ENCODE data around the gene TRPM3. TPM values are rescaled to one million over a fixed set of nuclear protein-coding genes. Genes with fewer than 3 reads are reported as not detected.

TRPM3 gene
- total RNA-seq, 1 donor, result under 0.01 TPM

DNA sequence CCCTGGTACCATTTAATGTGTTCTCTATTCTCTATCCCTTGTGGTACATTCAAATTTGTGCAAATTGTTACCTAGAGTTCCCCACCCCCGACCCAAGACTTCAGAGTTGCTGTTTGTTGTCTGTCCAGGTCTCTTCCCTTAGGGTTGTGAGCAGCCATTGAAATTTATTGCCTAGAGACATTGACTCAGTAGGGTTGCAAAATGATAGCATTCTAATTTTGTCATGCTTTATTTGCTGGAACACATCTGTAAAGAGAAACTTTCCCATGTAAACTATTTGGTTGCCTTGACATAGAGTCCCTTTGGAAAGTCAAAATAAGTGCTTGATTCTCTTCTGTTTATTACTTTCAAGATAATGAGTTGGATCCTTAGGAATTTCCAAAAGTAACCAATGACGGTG lies 615.3 kb downstream of the TRPM3 start:
- peak; percentile 88 for DNase-seq (ENCODE audit: low read depth)
- TF ChIP-seq, protein P1, sequence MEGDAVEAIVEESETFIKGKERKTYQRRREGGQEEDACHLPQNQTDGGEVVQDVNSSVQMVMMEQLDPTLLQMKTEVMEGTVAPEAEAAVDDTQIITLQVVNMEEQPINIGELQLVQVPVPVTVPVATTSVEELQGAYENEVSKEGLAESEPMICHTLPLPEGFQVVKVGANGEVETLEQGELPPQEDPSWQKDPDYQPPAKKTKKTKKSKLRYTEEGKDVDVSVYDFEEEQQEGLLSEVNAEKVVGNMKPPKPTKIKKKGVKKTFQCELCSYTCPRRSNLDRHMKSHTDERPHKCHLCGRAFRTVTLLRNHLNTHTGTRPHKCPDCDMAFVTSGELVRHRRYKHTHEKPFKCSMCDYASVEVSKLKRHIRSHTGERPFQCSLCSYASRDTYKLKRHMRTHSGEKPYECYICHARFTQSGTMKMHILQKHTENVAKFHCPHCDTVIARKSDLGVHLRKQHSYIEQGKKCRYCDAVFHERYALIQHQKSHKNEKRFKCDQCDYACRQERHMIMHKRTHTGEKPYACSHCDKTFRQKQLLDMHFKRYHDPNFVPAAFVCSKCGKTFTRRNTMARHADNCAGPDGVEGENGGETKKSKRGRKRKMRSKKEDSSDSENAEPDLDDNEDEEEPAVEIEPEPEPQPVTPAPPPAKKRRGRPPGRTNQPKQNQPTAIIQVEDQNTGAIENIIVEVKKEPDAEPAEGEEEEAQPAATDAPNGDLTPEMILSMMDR (IDR thresholded peaks at IDR 0.05; ENCODE audit: insufficient read depth, low read depth, low read length), result no peak
- no peak overlapping the region for H3K4me3 ChIP-seq (ENCODE audit: low read depth, low read length)

DNA sequence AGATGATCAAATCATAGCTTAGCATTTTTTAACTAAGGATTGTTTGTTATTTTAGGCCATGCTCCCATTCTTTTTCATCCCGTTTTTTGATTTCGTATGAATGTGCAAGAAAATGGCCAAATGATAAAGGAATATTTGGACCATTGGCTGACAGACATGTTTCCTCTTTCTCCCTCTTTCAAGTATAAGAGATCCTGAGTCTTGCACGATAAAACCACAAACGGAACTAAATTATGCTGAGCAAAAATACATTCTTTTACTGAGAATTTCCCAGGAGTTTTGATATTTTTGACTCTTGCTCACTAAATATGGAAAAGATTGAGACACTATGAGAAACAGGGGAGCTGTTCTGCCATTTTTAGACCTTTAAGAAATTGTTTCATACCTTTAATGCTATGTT lies 616.6 kb downstream of the TRPM3 start:
- TF ChIP-seq, protein P1 (IDR thresholded peaks at IDR 0.05; ENCODE audit: insufficient read depth, low read depth, low read length), result no peak
- DNase-seq (ENCODE audit: low read depth), result no peak
- H3K4me3 ChIP-seq (ENCODE audit: low read depth, low read length), result no peak overlapping the region

DNA sequence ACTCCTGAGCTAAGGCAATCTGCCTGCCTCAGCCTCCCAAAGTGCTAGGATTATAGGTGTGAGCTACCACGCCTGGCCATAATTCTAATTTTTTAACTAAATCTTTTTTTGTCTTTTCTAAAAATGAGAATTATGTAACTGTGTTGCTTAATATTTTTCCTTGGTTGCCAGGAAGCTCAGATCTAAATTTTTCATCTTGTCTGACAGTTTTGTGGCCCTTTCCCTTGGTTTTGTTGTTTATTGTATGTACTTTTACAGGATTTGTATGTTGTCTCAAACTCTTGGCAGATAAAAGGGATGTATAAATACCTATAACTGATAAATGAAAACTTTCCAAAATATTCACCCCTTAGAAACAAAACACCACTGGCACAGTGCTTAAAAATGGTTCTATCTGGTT lies 618.7 kb downstream of the TRPM3 start:
- TF ChIP-seq, protein P1 (IDR thresholded peaks at IDR 0.05; ENCODE audit: insufficient read depth, low read depth, low read length), result no peak
- H3K4me3 ChIP-seq (ENCODE audit: low read depth, low read length), result no peak overlapping the region
- DNase-seq (ENCODE audit: low read depth), result peak; percentile 87

DNA sequence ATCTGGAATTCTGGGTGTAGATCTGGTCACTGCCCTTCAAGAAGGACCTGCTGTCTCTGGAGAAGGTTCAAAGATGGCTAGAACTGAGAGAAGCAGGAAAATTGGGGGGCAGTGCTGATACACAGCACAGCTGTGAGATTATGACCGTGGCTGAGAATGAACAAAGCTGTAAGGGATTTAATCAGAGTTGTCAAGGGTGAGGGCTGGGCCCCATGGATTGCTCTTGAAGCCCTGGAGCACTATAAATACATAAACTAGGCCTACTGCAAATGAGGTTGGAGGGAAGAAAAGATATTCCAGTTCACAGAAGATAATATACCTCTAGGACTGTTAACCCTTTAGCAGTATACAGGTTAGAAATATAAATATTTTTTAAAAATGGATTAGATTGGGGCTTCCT lies 620.6 kb downstream of the TRPM3 start:
- DNase-seq (ENCODE audit: low read depth), result no peak
- no peak overlapping the region for H3K4me3 ChIP-seq (ENCODE audit: low read depth, low read length)
- TF ChIP-seq, protein P1 (IDR thresholded peaks at IDR 0.05; ENCODE audit: insufficient read depth, low read depth, low read length), result no peak

DNA sequence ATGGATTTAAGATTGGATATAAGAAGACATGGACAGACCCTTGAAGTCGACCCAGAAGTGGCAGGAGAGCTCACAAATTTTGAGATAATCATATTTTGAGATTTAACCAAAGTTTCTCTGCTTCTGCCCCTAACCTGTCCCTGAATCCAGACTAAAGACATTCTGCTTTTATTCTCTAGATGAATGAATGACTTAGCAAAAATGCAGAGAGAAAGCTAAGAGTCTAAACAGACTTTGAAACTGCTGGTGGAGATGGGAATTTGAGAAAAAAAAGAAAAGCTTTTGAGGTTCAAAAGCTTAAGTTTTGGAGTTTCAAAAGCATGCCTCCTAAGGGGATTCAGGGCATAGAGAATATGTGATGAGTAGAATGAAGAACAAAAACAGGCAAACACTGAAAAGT lies 621.8 kb downstream of the TRPM3 start:
- TF ChIP-seq, protein P1 (IDR thresholded peaks at IDR 0.05; ENCODE audit: insufficient read depth, low read depth, low read length), result no peak
- DNase-seq (ENCODE audit: low read depth), result no peak
- no peak overlapping the region for H3K4me3 ChIP-seq (ENCODE audit: low read depth, low read length)

DNA sequence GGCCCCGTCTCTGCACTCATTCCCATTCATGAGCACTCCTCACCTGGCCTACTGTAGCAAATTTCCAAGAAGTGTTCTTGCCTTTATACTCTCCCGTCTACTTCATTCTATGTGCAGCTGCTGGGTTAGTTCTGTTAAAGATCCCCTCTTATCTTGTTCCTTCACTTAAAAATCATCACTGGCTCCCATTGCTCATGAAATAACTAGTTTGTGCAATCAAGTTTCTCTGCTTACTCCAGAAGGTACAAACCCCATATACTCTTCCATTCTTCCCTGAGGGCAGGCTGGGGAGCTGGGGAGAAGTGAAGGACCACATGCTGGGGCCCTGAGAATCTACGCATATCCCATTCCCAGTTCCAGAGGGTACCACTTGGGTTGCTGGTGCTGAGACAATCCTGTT lies 622.6 kb downstream of the TRPM3 start:
- no peak overlapping the region for H3K4me3 ChIP-seq (ENCODE audit: low read depth, low read length)
- TF ChIP-seq, protein P1 (IDR thresholded peaks at IDR 0.05; ENCODE audit: insufficient read depth, low read depth, low read length), result no peak
- peak; percentile 75 for DNase-seq (ENCODE audit: low read depth)

DNA sequence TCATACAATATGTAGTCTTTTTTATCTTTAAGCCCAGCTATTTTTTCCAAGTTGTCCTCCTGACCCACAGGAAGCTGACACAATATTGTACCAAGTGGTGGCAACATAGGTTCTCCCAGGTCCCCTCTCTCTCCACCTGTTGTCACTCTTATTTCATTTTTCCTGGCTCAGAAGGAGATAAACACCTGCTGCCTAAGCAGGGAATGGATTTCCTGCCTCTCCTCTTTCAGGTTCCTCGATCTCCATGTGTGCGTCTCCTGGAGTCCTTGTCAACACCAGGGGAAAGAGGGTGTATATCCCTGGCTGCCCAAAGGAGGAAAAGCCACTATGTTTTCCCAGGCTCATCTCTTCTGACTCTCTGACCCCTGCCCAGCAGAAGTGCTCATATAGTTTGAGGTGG lies 625.2 kb downstream of the TRPM3 start:
- DNase-seq (ENCODE audit: low read depth), result no peak
- H3K4me3 ChIP-seq (ENCODE audit: low read depth, low read length), result no peak overlapping the region
- TF ChIP-seq, protein P1 (IDR thresholded peaks at IDR 0.05; ENCODE audit: insufficient read depth, low read depth, low read length), result no peak

All from fibroblast of villous mesenchyme (primary cell).